ENCODE data around the gene ADARB2.
"Not testable (repeated sequence)": the region's sequence is repeated elsewhere in the genome, so short reads cannot be mapped to it uniquely, and the experiment has no call there.

The ADARB2 gene

DNA sequence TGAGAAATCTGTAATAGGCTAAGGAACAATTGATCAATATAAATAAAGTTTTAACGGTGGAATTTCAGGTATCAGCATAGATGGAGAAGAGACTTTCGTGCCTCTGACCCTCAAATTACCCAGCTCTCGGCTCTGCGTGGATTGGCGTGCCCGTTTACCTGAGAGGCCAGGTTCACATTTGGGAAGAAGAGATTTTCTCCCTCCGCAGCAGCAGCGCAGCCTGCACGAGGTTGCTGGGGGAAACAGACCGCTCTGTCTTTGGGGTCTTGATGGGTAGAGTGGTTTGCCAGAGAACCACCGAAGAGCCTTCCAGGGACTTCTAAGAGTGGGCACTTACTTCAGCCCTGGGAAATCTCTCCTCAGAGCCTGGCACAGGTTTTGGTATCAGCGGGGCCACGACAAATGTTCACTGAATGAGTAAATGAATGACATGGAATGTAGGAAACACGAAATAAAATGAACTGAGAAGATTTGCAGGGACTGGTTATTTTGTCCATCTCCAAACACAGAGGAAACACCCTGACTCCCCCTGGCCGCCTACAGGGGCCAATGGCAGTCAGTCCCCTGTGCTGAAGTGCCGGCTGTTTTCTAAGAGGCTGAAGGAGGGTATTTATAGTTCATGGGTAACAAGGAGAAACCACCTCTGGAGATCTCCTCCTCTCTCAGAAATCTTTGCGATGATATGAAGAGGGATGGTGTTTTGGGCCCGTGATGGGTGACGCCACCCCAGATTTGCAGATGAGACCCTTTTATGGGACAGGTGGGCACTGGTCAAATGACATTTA is 338.5 kb downstream of the ADARB2 start:
- H3K4me1 Mint-ChIP-seq (ENCODE audit: low read depth in 2 of 2), result no peaks in the 10 kb centered on the region
- ATAC-seq (replicated peaks) (no peak), DNase-seq (no peak)
- peaks cover 4% of the 10 kb centered on the region for H3K36me3 Mint-ChIP-seq (ENCODE audit: insufficient read depth)
- H3K9me3 Mint-ChIP-seq, result no peaks in the 10 kb centered on the region
- H3K27me3 Mint-ChIP-seq, result peaks cover 19 to 53% of the 10 kb centered on the region in 2 donors
- no peak overlapping the region for H3K4me3 Mint-ChIP-seq
- no peak overlapping the region for H3K27ac Mint-ChIP-seq

DNA sequence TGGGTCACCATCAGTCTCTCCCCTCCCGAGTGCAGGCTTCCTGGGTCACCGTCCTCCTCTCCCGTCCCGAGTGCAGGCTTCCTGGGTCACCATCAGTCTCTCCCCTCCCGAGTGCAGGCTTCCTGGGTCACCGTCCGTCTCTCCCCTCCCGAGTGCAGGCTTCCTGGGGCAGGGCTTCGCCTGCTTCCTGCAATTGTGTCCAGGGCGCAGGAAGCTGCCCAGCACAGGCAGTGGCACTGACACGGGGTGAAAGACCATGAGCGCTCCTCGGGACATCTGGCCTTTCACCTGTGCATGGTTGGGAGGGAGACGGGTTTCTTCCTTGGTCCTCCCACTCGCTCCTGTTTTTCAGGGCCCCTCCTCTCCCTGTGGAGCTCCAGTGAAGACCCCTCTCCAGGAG is 339.2 kb downstream of the ADARB2 start:
- H3K27me3 Mint-ChIP-seq, result peaks cover 15 to 46% of the 10 kb centered on the region in 2 donors
- H3K36me3 Mint-ChIP-seq (ENCODE audit: insufficient read depth); ATAC-seq (replicated peaks); H3K4me3 Mint-ChIP-seq; DNase-seq; H3K27ac Mint-ChIP-seq; H3K9me3 Mint-ChIP-seq; H3K4me1 Mint-ChIP-seq (ENCODE audit: low read depth in 2 of 2): not testable (repeated sequence)

DNA sequence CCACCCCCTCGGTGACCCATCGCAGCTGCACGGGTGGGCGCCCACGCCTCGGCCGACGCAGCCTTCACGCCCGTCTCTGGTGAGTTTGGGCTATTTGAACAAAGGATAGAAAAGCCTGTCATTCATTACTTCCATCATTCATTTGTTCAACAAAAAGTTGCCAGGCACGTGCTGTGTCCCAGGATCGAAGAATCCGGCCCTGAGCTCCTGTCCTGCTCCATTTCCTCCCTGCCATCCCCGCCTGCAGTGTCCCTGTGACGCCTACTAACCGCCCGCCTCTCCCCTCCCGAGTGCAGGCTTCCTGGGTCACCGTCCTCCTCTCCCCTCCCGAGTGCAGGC is 341.1 kb downstream of the ADARB2 start:
- H3K27me3 Mint-ChIP-seq, result peaks cover 15 to 32% of the 10 kb centered on the region in 2 donors
- H3K4me3 Mint-ChIP-seq, result no peak overlapping the region
- peaks cover 4% of the 10 kb centered on the region for H3K36me3 Mint-ChIP-seq (ENCODE audit: insufficient read depth)
- H3K27ac Mint-ChIP-seq, result no peak overlapping the region
- DNase-seq, result no peak
- no peak for ATAC-seq (replicated peaks)
- no peaks in the 10 kb centered on the region for H3K9me3 Mint-ChIP-seq
- H3K4me1 Mint-ChIP-seq (ENCODE audit: low read depth in 2 of 2), result no peaks in the 10 kb centered on the region

DNA sequence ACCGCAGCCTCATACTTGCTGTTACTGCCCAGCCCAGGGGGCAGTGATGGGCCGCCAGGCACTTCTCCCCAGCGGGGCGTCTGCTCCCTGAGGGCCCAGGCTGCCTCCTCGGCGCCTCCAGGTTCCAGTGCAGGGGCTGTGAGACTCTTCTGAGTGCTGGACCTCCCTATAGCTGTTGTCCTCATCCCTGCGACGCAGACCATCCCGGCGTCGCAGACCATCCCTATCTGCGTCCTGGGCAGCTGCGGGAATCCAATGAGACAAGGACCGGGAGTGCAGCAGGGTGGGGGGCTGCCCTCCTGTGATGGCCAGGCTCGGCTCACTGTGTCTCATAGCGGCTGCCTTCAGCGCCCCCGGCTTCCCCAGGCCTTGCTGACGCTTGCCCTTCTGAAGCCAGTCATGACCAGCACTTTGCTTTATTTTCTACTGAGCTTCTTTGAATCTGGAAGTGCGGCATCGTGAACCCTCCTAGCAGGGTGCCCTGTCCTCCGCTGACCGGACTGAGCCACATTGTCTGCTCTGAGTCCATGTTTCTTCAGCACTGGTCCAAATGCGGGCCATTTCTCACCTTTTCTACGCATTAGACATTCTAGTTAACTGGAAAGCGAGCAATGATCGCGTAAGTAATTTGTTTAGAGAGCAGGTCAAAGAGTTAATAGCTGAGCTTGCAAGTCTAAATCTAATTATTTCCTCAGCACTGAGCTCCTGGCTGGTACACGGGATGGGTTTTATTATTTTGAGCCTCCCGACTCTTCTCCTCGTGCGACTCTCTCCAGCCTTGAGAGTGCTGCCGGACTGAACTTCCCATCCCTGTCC is 341.6 kb downstream of the ADARB2 start:
- ATAC-seq (replicated peaks) (no peak), DNase-seq (no peak)
- Mint-ChIP-seq H3K27ac (no peak overlapping the region), H3K4me1 (ENCODE audit: low read depth in 2 of 2) (no peaks in the 10 kb centered on the region), H3K4me3 (no peak overlapping the region), H3K27me3 (peaks cover 12 to 27% of the 10 kb centered on the region in 2 donors), H3K36me3 (ENCODE audit: insufficient read depth) (peaks cover 4% of the 10 kb centered on the region), H3K9me3 (no peaks in the 10 kb centered on the region)

DNA sequence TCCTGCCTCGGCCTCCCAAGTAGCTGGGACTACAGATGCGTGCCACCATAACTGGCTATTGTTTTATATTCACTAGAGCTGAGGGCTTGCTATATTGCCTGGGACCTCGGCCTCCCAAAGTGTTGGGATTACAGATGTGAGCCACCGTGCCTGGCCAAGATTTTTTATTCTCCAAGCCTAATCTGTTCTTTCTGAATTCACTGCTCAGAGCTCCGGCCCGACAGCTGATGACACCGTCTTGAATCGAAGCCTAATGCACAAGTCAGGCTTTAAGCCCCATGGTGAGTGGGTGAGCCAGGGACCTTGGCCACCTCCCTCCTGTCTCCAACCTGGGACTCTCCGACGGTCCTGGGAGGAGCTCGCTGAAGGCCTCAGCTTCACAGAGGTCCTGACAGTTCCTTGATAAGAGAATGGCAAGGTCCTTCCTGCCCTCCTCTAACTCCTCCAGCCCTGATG is 342.3 kb downstream of the ADARB2 start:
- DNase-seq (no peak), ATAC-seq (replicated peaks) (no peak)
- Mint-ChIP-seq H3K36me3 (ENCODE audit: insufficient read depth) (peaks cover 4% of the 10 kb centered on the region), H3K4me3 (no peak overlapping the region), H3K9me3 (no peaks in the 10 kb centered on the region), H3K4me1 (ENCODE audit: low read depth in 2 of 2) (no peaks in the 10 kb centered on the region), H3K27me3 (peaks cover 8 to 20% of the 10 kb centered on the region in 2 donors), H3K27ac (no peak overlapping the region)

DNA sequence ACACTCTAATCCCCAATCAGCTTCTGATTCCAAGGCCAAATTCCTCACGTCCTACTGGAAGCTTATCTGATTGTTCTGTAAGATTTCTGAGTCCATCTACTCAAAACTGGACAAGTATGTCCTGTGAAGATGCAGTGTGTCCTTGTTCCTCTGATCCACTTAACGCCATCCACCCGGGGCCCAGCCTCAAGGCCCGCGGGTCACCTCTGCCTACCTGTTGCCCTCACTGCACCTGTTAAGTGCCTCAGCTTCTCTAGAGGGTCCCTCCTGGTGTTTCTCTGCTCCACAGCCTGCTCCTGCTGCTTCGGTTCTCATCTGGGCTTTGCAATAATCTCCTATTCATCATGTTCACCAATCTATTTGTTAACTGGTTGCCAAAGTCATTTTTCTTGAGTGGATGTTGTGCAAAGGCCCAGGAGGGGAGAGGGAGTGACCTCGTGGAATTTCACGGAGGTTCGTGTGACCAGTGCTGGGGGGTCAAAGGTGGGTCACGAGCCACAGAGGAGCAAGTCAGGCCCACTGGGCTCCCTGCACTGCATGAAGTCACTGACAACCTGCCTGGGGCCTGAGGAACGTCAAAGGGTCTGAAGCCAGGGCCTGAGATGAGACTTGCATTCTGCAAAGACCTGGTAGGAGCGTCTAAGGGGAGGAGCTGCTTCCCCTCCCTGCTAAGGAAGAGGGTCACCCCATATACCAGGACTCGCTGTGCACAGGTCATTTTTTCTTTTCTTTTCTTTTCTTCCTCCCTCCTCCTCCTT is 343.0 kb downstream of the ADARB2 start:
- peaks cover 4% of the 10 kb centered on the region for H3K36me3 Mint-ChIP-seq (ENCODE audit: insufficient read depth)
- H3K9me3 Mint-ChIP-seq, result no peaks in the 10 kb centered on the region
- DNase-seq (no peak), ATAC-seq (replicated peaks) (no peak)
- H3K4me1 Mint-ChIP-seq (ENCODE audit: low read depth in 2 of 2), result no peaks in the 10 kb centered on the region
- peaks cover under 1 to 13% of the 10 kb centered on the region in 2 donors for H3K27me3 Mint-ChIP-seq
- no peak overlapping the region for H3K27ac Mint-ChIP-seq
- H3K4me3 Mint-ChIP-seq, result no peak overlapping the region

DNA sequence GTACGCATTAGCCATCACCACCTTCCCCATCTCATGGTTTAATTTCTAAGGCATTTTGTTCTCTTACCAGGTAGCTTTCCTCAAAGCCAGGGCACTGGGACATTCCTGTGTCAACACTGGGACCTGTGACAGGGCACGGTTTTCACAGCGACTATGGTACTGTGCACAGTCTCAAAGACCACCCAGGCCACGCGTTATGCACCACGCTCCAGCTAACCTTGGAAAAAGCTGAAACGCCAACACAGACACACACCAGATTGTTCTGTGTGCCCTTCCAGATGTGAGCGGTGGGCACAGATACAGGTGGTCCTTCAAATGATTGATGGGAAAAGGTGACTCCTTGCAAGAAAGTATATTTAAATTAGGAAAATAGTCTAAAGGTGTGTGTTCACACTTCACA is 343.8 kb downstream of the ADARB2 start:
- H3K4me3 Mint-ChIP-seq, result no peak overlapping the region
- no peaks in the 10 kb centered on the region for H3K9me3 Mint-ChIP-seq
- peaks cover 4% of the 10 kb centered on the region for H3K36me3 Mint-ChIP-seq (ENCODE audit: insufficient read depth)
- peaks cover 0 to 5% of the 10 kb centered on the region in 2 donors for H3K27me3 Mint-ChIP-seq
- ATAC-seq (replicated peaks), result no peak
- H3K4me1 Mint-ChIP-seq (ENCODE audit: low read depth in 2 of 2), result no peaks in the 10 kb centered on the region
- DNase-seq, result no peak
- no peak overlapping the region for H3K27ac Mint-ChIP-seq

DNA sequence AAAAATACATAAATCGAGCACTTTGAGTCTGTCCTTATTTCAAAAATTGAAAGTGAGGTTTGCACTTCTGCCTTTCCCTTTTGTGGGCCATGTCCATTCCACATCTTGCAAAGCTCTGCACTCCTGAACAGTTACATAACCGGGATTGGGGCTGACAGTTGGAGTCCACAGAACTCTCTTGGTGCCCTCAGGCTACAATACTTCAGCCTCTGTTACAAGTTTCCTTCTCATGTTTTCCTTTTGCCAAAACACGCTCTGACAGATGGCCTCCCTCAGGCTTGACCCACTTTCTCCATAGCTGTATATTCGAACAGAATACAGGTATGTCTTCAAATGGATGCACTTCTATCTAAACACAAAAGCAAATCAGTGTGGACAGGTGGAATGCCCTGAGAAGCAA is 345.2 kb downstream of the ADARB2 start:
- Mint-ChIP-seq H3K27ac (no peak overlapping the region), H3K36me3 (ENCODE audit: insufficient read depth) (peaks cover 4% of the 10 kb centered on the region), H3K4me3 (no peak overlapping the region), H3K27me3 (no peaks in the 10 kb centered on the region), H3K9me3 (no peaks in the 10 kb centered on the region), H3K4me1 (ENCODE audit: low read depth in 2 of 2) (no peaks in the 10 kb centered on the region)
- DNase-seq (no peak), ATAC-seq (replicated peaks) (no peak)

DNA sequence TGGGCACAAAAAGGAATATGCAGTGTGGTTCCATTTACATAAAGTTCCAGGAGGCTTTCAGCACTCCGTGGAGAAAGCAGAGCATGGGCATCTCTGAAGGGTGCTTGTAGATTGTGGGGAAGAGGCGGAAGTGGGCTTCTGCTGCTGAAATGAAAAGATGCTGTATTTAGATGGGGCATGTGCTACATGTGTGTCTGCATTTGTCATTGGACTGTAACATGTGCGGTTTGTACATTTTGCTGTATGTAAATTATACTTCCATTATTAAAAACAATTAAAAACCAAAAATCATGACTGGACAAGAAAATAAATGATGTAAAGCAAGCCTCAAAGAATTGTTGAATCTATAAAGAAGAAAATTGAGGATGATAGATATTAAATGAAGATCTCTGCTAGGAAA is 347.1 kb downstream of the ADARB2 start:
- Mint-ChIP-seq H3K27me3 (peaks cover 6% of the 10 kb centered on the region in 2 donors), H3K9me3 (no peaks in the 10 kb centered on the region), H3K36me3 (ENCODE audit: insufficient read depth) (peaks cover 4% of the 10 kb centered on the region), H3K27ac (no peak overlapping the region), H3K4me3 (no peak overlapping the region), H3K4me1 (ENCODE audit: low read depth in 2 of 2) (no peaks in the 10 kb centered on the region)
- ATAC-seq (replicated peaks) (no peak), DNase-seq (no peak)

DNA sequence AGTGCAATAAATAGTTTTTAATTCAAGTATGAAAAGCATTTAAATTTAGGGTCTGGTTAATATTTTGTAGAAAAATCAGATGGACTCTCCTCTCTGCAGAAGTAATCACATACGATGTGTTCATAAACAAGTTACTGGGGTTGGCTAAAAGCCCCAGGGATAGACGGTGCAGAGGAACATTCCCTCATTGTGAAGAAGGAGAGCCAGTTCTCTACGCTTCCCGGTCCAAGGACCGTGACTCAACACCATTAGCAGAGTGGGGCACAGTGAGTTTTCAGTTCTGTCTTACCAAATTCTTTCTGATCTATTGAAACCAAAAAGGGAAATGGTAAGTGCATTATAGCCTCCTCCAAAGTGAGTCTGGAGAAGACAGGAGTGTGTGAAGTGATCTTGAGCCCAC is 353.3 kb downstream of the ADARB2 start:
- Mint-ChIP-seq H3K4me1 (ENCODE audit: low read depth in 2 of 2) (no peaks in the 10 kb centered on the region), H3K27me3 (peaks cover 60 to 64% of the 10 kb centered on the region in 2 donors), H3K36me3 (ENCODE audit: insufficient read depth) (no peaks in the 10 kb centered on the region), H3K27ac (no peak overlapping the region), H3K4me3 (no peak overlapping the region), H3K9me3 (no peaks in the 10 kb centered on the region)
- no peak for ATAC-seq (replicated peaks)
- DNase-seq, result no peak

DNA sequence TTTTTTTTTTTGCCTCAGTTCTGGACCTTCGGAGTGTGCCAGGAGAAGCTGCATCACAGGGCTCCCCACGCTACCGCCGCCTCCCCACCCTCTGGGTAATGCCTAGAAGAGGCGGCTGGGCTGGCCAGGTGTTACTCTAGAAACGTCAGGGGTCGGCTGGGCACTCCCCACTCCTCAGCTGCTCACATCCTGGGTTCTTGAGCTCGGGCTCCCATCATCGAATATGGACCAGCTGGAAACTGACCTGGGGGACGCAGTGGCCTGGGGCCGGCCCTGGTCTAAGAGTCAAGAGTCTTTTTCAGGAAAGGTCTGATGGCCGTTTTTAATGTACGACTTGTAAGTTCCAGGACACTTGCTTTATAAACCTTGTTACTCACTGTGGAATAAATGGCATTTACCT is 354.6 kb downstream of the ADARB2 start:
- ATAC-seq (replicated peaks), result no peak
- DNase-seq, result no peak
- Mint-ChIP-seq H3K27me3 (peaks cover 73 to 77% of the 10 kb centered on the region in 2 donors), H3K9me3 (no peaks in the 10 kb centered on the region), H3K27ac (no peak overlapping the region), H3K4me1 (ENCODE audit: low read depth in 2 of 2) (no peaks in the 10 kb centered on the region), H3K36me3 (ENCODE audit: insufficient read depth) (no peaks in the 10 kb centered on the region), H3K4me3 (no peak overlapping the region)

DNA sequence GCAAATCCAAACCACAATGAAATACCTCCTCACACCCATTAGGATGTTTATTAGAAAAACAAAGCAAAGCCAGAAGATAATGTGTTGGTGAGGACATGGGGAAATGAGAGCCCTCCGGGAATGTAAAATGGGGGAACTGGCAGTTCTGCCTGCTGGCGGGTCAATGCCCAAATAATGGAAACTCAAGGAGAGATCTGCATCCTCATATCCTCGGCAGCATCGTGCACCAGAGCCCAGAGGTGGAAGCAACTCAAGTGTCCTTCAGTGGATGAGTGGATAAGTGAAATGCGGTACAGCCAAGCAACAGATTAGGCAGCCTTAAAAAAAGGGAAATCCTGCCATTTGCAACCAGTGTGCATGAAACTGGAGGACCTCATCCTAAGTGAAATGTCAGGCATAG is 356.0 kb downstream of the ADARB2 start:
- peaks cover 80 to 86% of the 10 kb centered on the region in 2 donors for H3K27me3 Mint-ChIP-seq
- no peak overlapping the region for H3K27ac Mint-ChIP-seq
- no peaks in the 10 kb centered on the region for H3K4me1 Mint-ChIP-seq (ENCODE audit: low read depth in 2 of 2)
- ATAC-seq (replicated peaks) (no peak), DNase-seq (no peak)
- no peaks in the 10 kb centered on the region for H3K9me3 Mint-ChIP-seq
- H3K36me3 Mint-ChIP-seq (ENCODE audit: insufficient read depth), result no peaks in the 10 kb centered on the region
- H3K4me3 Mint-ChIP-seq, result no peak overlapping the region

DNA sequence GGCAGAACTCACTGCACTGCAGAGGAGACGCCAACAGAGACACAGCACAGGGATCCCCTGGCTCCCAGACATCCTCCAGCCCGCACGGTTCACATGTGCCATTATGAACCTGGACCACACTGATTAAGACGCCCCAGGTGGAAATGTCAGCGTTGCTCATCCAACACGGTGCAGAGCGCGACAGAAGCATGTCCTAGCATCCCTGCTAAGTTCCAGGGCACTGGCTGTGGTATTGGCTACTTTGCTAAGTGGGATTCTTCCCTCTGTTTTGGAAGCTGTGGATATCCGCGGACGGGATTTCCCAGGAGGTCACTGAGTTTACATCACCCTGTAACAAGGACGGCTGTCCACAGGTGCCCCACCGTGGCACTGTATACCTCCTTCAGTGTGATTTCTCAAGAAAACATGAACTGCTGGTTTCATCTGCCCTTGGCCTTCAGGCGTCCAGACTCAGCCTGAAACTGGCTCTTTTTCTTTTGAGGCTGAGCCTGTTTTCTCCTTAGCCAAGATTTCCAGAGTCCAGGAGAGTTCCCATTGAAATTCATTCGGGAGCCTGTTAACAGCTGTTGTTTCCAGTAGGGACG is 357.1 kb downstream of the ADARB2 start:
- ATAC-seq (replicated peaks) (no peak), DNase-seq (no peak)
- Mint-ChIP-seq H3K9me3 (peaks cover 0 to 3% of the 10 kb centered on the region in 2 donors), H3K4me3 (no peak overlapping the region), H3K4me1 (ENCODE audit: low read depth in 2 of 2) (no peaks in the 10 kb centered on the region), H3K27ac (no peak overlapping the region), H3K27me3 (peaks cover 74 to 87% of the 10 kb centered on the region in 2 donors), H3K36me3 (ENCODE audit: insufficient read depth) (no peaks in the 10 kb centered on the region)
